NCI-H2029 (cell line): Measurements from ENCODE around the gene GNB4.

Experiments
- DNase-seq: peaks from one replicate; lab custom pipeline; 2025; lab: John Stamatoyannopoulos, UW

GNB4 gene

DNA sequence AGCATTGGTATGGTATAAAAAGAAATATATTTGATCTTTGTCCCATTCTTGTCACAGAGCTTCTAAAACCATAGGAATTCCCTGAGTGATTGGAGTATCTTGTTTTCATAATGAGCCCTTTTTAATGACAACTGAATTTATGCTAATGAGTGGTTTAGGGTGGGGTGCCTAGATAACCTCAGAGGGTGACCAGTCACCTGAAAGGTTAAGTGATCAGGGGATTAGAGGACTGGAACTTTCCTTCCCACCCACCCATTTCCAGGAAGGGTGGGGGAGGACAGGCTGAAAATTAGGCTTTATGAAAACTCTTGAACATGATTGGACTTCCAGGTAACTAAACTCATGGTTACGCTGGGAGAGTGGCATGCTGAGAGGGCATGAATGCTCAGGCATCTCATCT lies 95.3 kb downstream of the GNB4 start:
- no peak for DNase-seq

- DNase-seq, result no peak
Observed at GRCh38 chr3:179348325-179349013, 102.8 kb downstream of the GNB4 start.

GRCh38 chr3:179347345-179348194 lies 103.7 kb downstream of the GNB4 start, which contains the start of gene MFN1:
Gene MFN1, plus strand, starts transcription at chr3:179347709. Its CDS starts 1,143 bp downstream, at chr3:179348852.
- peak; percentile 93 for DNase-seq
